Measurements from ENCODE around the gene ZSCAN5B. TPM values are rescaled to one million over a fixed set of nuclear protein-coding genes. Genes with fewer than 3 reads are reported as not detected.

The ZSCAN5B gene
- polyA plus RNA-seq, 2 of the 4 experiments (the other 2 are of a cell fraction), result not detected

DNA sequence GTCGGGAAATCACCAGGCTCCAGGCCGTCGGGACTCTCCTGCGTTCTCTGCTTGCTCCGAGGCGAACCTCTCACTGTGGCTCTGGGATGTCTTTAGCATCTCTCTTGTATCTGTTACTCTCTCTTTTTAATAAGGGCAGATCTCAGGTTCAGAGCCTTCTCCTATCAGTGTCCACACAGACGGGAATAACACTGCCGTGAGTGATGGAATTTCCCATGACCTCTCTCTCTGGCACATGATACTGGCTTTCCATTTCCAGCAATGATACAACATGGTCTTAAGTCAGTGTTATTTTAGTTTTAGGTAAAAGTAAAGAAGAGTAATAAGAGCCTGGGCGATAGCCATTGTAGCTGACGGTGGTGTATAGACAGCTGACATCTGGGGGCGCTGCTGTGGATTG is 47.2 kb downstream of the ZSCAN5B start:
- 96% methylated on average over 11 of the region's 11 CpGs for WGBS (ENCODE audit: missing lambda C conversion rate)
- POLR2A ChIA-PET, result no interaction called here
- DNase-seq (ENCODE audit: low read depth in 1 of 2, low spot score in 1 of 2), result no peak
- CTCF ChIA-PET, result no interaction called here
- no peak for FAIRE-seq
- no peak for ATAC-seq
- Histone ChIP-seq H3K4me3 (no peak overlapping the region), H3K4me1 (no peaks in the 10 kb centered on the region), H3K27ac (no peak overlapping the region), H3K4me2 (no peak overlapping the region), H3K9me3 (no peaks in the 10 kb centered on the region)
- TF ChIP-seq CHD4 (IDR thresholded peaks at IDR 0.05; ENCODE audit: borderline replicate concordance) (no peak), HEYL (CRISPR knock-in tag; IDR thresholded peaks at IDR 0.05) (no peak), NR3C1 (IDR thresholded peaks at IDR 0.05) (no peak), USF2 (IDR thresholded peaks at IDR 0.05) (no peak), BCL3 (IDR thresholded peaks at IDR 0.05) (no peak), HOXB5 (CRISPR knock-in tag; IDR thresholded peaks at IDR 0.05) (no peak), RNF2 (IDR thresholded peaks at IDR 0.05; ENCODE audit: borderline replicate concordance, low read depth) (no peak), RARB (CRISPR knock-in tag; IDR thresholded peaks at IDR 0.05) (no peak), HOXA7 (CRISPR knock-in tag; IDR thresholded peaks at IDR 0.05) (no peak), HDAC2 (IDR thresholded peaks at IDR 0.05) (no peak), PHF8 (IDR thresholded peaks at IDR 0.05; ENCODE audit: borderline replicate concordance, low read depth) (no peak), RAD21 (conservative IDR thresholded peaks at IDR 0.05 in 1 of 2, IDR thresholded peaks at IDR 0.05 in 1 of 2) (no peak), POLR2AphosphoS2 (conservative IDR thresholded peaks at IDR 0.05; ENCODE audit: low read length) (no peak), TP53 (CRISPR knock-in tag; IDR thresholded peaks at IDR 0.05) (no peak), SMC3 (IDR thresholded peaks at IDR 0.05) (no peak), E2F6 (IDR thresholded peaks at IDR 0.05; ENCODE audit: borderline replicate concordance, low read depth) (no peak)
- TF ChIP-seq, protein P1, sequence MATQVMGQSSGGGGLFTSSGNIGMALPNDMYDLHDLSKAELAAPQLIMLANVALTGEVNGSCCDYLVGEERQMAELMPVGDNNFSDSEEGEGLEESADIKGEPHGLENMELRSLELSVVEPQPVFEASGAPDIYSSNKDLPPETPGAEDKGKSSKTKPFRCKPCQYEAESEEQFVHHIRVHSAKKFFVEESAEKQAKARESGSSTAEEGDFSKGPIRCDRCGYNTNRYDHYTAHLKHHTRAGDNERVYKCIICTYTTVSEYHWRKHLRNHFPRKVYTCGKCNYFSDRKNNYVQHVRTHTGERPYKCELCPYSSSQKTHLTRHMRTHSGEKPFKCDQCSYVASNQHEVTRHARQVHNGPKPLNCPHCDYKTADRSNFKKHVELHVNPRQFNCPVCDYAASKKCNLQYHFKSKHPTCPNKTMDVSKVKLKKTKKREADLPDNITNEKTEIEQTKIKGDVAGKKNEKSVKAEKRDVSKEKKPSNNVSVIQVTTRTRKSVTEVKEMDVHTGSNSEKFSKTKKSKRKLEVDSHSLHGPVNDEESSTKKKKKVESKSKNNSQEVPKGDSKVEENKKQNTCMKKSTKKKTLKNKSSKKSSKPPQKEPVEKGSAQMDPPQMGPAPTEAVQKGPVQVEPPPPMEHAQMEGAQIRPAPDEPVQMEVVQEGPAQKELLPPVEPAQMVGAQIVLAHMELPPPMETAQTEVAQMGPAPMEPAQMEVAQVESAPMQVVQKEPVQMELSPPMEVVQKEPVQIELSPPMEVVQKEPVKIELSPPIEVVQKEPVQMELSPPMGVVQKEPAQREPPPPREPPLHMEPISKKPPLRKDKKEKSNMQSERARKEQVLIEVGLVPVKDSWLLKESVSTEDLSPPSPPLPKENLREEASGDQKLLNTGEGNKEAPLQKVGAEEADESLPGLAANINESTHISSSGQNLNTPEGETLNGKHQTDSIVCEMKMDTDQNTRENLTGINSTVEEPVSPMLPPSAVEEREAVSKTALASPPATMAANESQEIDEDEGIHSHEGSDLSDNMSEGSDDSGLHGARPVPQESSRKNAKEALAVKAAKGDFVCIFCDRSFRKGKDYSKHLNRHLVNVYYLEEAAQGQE (IDR thresholded peaks at IDR 0.05), result no peak
- TF ChIP-seq, protein P2, sequence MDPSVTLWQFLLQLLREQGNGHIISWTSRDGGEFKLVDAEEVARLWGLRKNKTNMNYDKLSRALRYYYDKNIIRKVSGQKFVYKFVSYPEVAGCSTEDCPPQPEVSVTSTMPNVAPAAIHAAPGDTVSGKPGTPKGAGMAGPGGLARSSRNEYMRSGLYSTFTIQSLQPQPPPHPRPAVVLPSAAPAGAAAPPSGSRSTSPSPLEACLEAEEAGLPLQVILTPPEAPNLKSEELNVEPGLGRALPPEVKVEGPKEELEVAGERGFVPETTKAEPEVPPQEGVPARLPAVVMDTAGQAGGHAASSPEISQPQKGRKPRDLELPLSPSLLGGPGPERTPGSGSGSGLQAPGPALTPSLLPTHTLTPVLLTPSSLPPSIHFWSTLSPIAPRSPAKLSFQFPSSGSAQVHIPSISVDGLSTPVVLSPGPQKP (IDR thresholded peaks at IDR 0.05; ENCODE audit: low read depth, low read length), result no peak

GRCh38 chr19:56149656-56150038 is 47.9 kb downstream of the ZSCAN5B start:
- Histone ChIP-seq H3K9me3 (no peaks in the 10 kb centered on the region), H3K4me2 (no peak overlapping the region), H3K27ac (no peak overlapping the region), H3K4me3 (no peak overlapping the region), H3K4me1 (no peaks in the 10 kb centered on the region)
- ATAC-seq, result no peak
- 95% methylated on average over 5 of the region's 5 CpGs for WGBS (ENCODE audit: missing lambda C conversion rate)
- TF ChIP-seq RNF2 (IDR thresholded peaks at IDR 0.05; ENCODE audit: borderline replicate concordance, low read depth), result no peak
- no peak for TF ChIP-seq RCOR1 (IDR thresholded peaks at IDR 0.05; ENCODE audit: low read depth, low read length)
- TF ChIP-seq, protein P1 (IDR thresholded peaks at IDR 0.05), result no peak
- TF ChIP-seq HEYL (CRISPR knock-in tag; IDR thresholded peaks at IDR 0.05), result no peak
- TF ChIP-seq ESRRA (IDR thresholded peaks at IDR 0.05; ENCODE audit: borderline replicate concordance, low read length), result no peak
- TF ChIP-seq HOXB5 (CRISPR knock-in tag; IDR thresholded peaks at IDR 0.05), result no peak
- TF ChIP-seq BHLHE40 (IDR thresholded peaks at IDR 0.05; ENCODE audit: low read depth, low read length), result no peak
- TF ChIP-seq PHF8 (IDR thresholded peaks at IDR 0.05; ENCODE audit: borderline replicate concordance, low read depth), result no peak
- TF ChIP-seq, protein P3, sequence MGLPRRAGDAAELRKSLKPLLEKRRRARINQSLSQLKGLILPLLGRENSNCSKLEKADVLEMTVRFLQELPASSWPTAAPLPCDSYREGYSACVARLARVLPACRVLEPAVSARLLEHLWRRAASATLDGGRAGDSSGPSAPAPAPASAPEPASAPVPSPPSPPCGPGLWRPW (IDR thresholded peaks at IDR 0.05), result no peak
- no peak for TF ChIP-seq FOXS1 (CRISPR knock-in tag; IDR thresholded peaks at IDR 0.05)
- no peak for TF ChIP-seq CEBPB (IDR thresholded peaks at IDR 0.05)
- no peak for TF ChIP-seq NFE2L2 (conservative IDR thresholded peaks at IDR 0.05; ENCODE audit: low read length)
- no peak for TF ChIP-seq JUN (IDR thresholded peaks at IDR 0.05)
- no peak for DNase-seq (ENCODE audit: low read depth in 1 of 2, low spot score in 1 of 2)
- POLR2A ChIA-PET, result no interaction called here
- CTCF ChIA-PET, result no interaction called here
- no peak for FAIRE-seq
